ENCODE results near the gene MAP6. TPM values are rescaled to one million over a fixed set of nuclear protein-coding genes. Genes with fewer than 3 reads are reported as not detected.
A peak's percentile ranks its signal among the peaks of the same experiment; 100 is the strongest.

MAP6 gene
- total and polyA plus RNA-seq, 2 of the 13 experiments (the other 11 are each of a cell fraction or from before 2014, with no cell fraction given), result 0.04 TPM; not detected in 1

DNA sequence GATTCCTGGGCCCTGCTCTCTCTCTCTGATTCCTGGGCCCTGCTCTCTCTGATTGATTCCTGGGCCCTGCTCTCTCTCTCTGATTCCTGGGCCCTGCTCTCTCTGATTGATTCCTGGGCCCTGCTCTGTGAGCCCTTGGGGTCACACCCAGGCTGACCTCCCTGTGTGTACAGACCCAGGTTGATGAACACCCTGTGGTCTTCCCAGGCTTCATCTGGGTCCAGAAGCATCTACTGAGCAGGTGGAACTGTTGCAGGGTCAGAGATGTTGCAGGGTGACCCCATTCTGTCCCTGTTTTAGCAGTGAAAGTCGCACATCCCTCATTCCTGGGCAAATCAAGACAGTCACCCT lies 126.8 kb downstream of the MAP6 start:
- Histone ChIP-seq H3K79me2 (ENCODE audit: insufficient read depth, low read length) (no peaks in the 10 kb centered on the region), H4K20me1 (ENCODE audit: insufficient read depth, low read length) (no peaks in the 10 kb centered on the region), H3K9me3 (ENCODE audit: low read length) (no peaks in the 10 kb centered on the region), H3K9ac (ENCODE audit: insufficient read depth, low read depth, low read length) (no peak overlapping the region), H3K4me3 (replicated peaks in 1 of 3; ENCODE audit: insufficient read depth in 1 of 3, low read depth in 2 of 3, low read length in 3 of 3) (no peak overlapping the region), H3K4me2 (ENCODE audit: low read depth, low read length) (no peak overlapping the region), H3K4me1 (ENCODE audit: insufficient read depth, low read length) (peaks cover 26% of the 10 kb centered on the region), H2AFZ (ENCODE audit: low read length) (no peak overlapping the region), H3K27ac (ENCODE audit: extremely low read length, insufficient read depth, low read length) (no peak overlapping the region), H3K36me3 (replicated peaks in 1 of 2; ENCODE audit: control insufficient read depth in 1 of 2, insufficient read depth in 2 of 2, low read length in 2 of 2) (no peaks in the 10 kb centered on the region), H3K27me3 (ENCODE audit: control insufficient read depth in 1 of 2, insufficient read depth in 2 of 2, low read length in 2 of 2) (peaks cover 4 to 39% of the 10 kb centered on the region in 2 experiments)
- intact Hi-C loops (cut with micrococcal nuclease; ENCODE audit: unreplicated experiment), result no loop called here
- TF ChIP-seq, protein P1, sequence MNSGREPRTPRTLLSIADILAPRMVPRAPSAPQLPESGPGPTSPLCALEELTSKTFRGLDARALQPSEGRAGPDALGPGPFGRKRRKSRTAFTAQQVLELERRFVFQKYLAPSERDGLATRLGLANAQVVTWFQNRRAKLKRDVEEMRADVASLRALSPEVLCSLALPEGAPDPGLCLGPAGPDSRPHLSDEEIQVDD (CRISPR knock-in tag; IDR thresholded peaks at IDR 0.05; ENCODE audit: borderline replicate concordance), result no peak
- TF ChIP-seq, protein P2, sequence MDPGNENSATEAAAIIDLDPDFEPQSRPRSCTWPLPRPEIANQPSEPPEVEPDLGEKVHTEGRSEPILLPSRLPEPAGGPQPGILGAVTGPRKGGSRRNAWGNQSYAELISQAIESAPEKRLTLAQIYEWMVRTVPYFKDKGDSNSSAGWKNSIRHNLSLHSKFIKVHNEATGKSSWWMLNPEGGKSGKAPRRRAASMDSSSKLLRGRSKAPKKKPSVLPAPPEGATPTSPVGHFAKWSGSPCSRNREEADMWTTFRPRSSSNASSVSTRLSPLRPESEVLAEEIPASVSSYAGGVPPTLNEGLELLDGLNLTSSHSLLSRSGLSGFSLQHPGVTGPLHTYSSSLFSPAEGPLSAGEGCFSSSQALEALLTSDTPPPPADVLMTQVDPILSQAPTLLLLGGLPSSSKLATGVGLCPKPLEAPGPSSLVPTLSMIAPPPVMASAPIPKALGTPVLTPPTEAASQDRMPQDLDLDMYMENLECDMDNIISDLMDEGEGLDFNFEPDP (CRISPR knock-in tag; conservative IDR thresholded peaks at IDR 0.05), result 0 out of 2 replicates have a peak, but pooled peaks have one; percentile 47
- no CpG with 5 or more reads among the region's 1 CpG for WGBS (ENCODE audit: low lambda C conversion rate)
- 0 out of 3 replicates have a peak, but pooled peaks have one; percentile 10 for ATAC-seq
- DNase-seq (ENCODE audit: low spot score), result no peak
- no peak for FAIRE-seq
- ChIA-PET POLR2A (interaction anchor here (1.3 kb wide), 1 partner anchor 21 kb away, joined by 6 read pairs; no protein-coding TSS in a partner anchor), CTCF (ENCODE audit: low intra/inter-chr PET ratio, low total read pairs) (no interaction called here)
- no TSS peak for BruUV-seq (replicated peaks)
- in situ Hi-C loops (cut with HindIII; ENCODE audit: extremely low pct_ligation_motif_present, low pct_unique_long_range_greater_than_20kb), result loop anchor here (5.0 kb wide), 1 partner anchor 35 kb away; no protein-coding TSS in a partner anchor

DNA sequence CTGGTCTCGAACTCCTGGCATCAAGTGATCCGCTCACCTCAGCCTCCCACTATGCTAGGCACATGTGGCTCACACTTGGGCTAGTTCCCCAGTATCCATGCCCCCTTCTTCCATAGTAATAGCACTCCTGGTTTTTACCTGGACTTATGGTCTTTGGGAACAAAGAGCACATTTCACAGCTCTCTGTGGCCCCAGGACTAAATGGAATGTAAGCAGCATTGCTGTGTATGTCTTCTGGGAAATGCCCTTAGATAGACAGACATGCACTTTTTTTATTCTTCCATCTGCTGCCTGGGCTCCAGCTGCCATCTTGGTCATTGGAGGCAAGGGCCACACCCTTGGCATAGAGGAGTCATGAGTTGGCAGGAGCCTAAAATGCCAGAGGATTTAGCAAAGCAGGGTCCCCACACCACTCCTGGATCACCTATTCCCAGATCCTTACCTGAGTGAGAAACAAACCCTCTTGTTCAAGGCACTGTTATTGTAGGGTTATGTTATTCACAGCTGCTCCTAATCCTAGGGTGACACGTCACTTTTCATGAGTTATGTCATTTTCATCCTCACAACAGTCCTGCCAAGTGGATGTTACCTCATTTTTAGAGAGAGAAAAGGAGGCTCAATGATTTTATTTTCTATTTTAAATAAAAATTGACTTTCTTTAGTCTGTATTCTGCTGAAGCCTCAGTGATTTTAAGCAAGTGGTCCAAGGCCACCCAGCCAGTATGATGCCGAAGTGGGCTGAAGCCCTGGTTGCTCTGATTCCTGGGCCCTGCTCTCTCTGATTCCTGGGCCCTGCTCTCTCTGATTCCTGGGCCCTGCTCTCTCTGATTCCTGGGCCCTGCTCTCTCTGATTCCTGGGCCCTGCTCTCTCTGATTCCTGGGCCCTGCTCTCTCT lies 127.4 kb downstream of the MAP6 start:
- 44% methylated on average over 4 of the region's 4 CpGs for WGBS (ENCODE audit: low lambda C conversion rate)
- no peaks in the 10 kb centered on the region for H3K79me2 ChIP-seq (ENCODE audit: insufficient read depth, low read length)
- POLR2A ChIA-PET, result interaction anchor here (1.3 kb wide), 1 partner anchor 21 kb away, joined by 6 read pairs; no protein-coding TSS in a partner anchor
- H3K27me3 ChIP-seq (ENCODE audit: control insufficient read depth in 1 of 2, insufficient read depth in 2 of 2, low read length in 2 of 2), result peaks cover 4 to 42% of the 10 kb centered on the region in 2 experiments
- H3K9ac ChIP-seq (ENCODE audit: insufficient read depth, low read depth, low read length), result no peak overlapping the region
- in situ Hi-C loops (cut with HindIII; ENCODE audit: extremely low pct_ligation_motif_present, low pct_unique_long_range_greater_than_20kb) (loop anchor here (5.0 kb wide), 1 partner anchor 36 kb away; no protein-coding TSS in a partner anchor), intact Hi-C loops (cut with micrococcal nuclease; ENCODE audit: unreplicated experiment) (no loop called here)
- H3K36me3 ChIP-seq (replicated peaks in 1 of 2; ENCODE audit: control insufficient read depth in 1 of 2, insufficient read depth in 2 of 2, low read length in 2 of 2), result no peaks in the 10 kb centered on the region
- H3K4me1 ChIP-seq (ENCODE audit: insufficient read depth, low read length), result peaks cover 30% of the 10 kb centered on the region
- FAIRE-seq (no peak), ATAC-seq (no peak), DNase-seq (ENCODE audit: low spot score) (no peak)
- no peak overlapping the region for H2AFZ ChIP-seq (ENCODE audit: low read length)
- H3K9me3 ChIP-seq (ENCODE audit: low read length), result no peaks in the 10 kb centered on the region
- CTCF ChIA-PET (ENCODE audit: low intra/inter-chr PET ratio, low total read pairs), result no interaction called here
- BruUV-seq (replicated peaks), result no TSS peak
- no peak overlapping the region for H3K4me3 ChIP-seq (replicated peaks in 1 of 3; ENCODE audit: insufficient read depth in 1 of 3, low read depth in 2 of 3, low read length in 3 of 3)
- no peak overlapping the region for H3K27ac ChIP-seq (ENCODE audit: extremely low read length, insufficient read depth, low read length)
- H3K4me2 ChIP-seq (ENCODE audit: low read depth, low read length), result no peak overlapping the region
- no peaks in the 10 kb centered on the region for H4K20me1 ChIP-seq (ENCODE audit: insufficient read depth, low read length)
- TF ChIP-seq, protein P3, sequence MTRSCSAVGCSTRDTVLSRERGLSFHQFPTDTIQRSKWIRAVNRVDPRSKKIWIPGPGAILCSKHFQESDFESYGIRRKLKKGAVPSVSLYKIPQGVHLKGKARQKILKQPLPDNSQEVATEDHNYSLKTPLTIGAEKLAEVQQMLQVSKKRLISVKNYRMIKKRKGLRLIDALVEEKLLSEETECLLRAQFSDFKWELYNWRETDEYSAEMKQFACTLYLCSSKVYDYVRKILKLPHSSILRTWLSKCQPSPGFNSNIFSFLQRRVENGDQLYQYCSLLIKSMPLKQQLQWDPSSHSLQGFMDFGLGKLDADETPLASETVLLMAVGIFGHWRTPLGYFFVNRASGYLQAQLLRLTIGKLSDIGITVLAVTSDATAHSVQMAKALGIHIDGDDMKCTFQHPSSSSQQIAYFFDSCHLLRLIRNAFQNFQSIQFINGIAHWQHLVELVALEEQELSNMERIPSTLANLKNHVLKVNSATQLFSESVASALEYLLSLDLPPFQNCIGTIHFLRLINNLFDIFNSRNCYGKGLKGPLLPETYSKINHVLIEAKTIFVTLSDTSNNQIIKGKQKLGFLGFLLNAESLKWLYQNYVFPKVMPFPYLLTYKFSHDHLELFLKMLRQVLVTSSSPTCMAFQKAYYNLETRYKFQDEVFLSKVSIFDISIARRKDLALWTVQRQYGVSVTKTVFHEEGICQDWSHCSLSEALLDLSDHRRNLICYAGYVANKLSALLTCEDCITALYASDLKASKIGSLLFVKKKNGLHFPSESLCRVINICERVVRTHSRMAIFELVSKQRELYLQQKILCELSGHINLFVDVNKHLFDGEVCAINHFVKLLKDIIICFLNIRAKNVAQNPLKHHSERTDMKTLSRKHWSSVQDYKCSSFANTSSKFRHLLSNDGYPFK (CRISPR knock-in tag; IDR thresholded peaks at IDR 0.05; ENCODE audit: borderline replicate concordance), result peak; percentile 77; the same call in 1 of the 2 replicates
- TF ChIP-seq U2AF1 (optimal IDR thresholded peaks at IDR 0.05; ENCODE audit: low read depth, low read length), result no peak
- 0 out of 2 replicates have a peak, but pooled peaks have one; percentile 43 for TF ChIP-seq CREB1 (IDR thresholded peaks at IDR 0.05)
- no peak for TF ChIP-seq CREB1 (CRISPR knock-in tag; IDR thresholded peaks at IDR 0.05)
- no peak for TF ChIP-seq SP140L (CRISPR knock-in tag; IDR thresholded peaks at IDR 0.05; ENCODE audit: borderline replicate concordance)
